SK-N-MC (cell line): ENCODE results near the gene TOMM34.

Experiments
- EZH2 ChIP-seq: fragments of 200-600 bp; sonication (generic); IDR thresholded peaks from one replicate; pipeline ENCODE4 v1.6.1; 2017; ENCODE audit warnings: antibody characterized with exemption
- FOXP2 ChIP-seq: optimal IDR thresholded peaks from 2 replicates; pipeline ENCODE3; 2011; ENCODE audit warnings: mild to moderate bottlenecking, moderate library complexity; ENCODE audit not compliant: insufficient read depth; ENCODE audit errors: extremely low read length, control extremely low read depth
- POLR2AphosphoS5 ChIP-seq: IDR thresholded peaks from 2 replicates; pipeline ENCODE4 v1.6.1; 2012; ENCODE audit warnings: mild to moderate bottlenecking, low read depth, low read length, borderline replicate concordance

GRCh38 chr20:44979090-44979621 is 19.0 kb upstream of the TOMM34 start:
- no peak for TF ChIP-seq EZH2
- no peak for TF ChIP-seq POLR2AphosphoS5
- no peak for TF ChIP-seq FOXP2
